ENCODE results near the gene SLC8A2. TPM values are rescaled to one million over a fixed set of nuclear protein-coding genes. Genes with fewer than 3 reads are reported as not detected.

Gene SLC8A2
- total and polyA plus RNA-seq, 2 of the 8 experiments (the other 6 are each of a cell fraction or from before 2014, with no cell fraction given), result 7.3 to 12.4 TPM

DNA sequence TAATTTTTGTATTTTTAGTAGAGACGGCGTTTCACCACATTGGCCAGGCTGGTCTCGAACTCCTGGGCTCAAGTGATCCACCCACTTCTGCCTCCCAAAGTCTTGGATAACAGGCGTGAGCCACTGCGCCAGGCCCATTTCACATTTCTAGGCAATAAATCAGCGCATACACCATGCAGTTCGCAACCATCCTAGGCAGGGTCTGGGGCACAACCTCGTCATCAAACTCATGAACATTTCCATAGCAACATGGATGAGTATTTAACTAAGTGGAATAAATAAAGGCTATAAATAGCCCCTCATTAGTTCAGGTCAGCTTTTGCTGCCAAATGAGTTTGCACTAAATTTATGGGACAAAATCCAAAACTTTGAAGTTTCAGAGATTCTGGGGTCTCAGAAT is 60.6 kb downstream of the SLC8A2 start:
- Histone ChIP-seq H4K20me1 (replicated peaks in 1 of 2; ENCODE audit: control insufficient read depth in 1 of 2, insufficient read depth in 2 of 2, low read length in 2 of 2) (peaks cover 0 to 2% of the 10 kb centered on the region in 2 experiments), H2BK120ac (replicated peaks; ENCODE audit: low read depth, low read length) (no peak overlapping the region), H2BK20ac (ENCODE audit: low read length) (no peak overlapping the region), H3K9ac (replicated peaks in 1 of 4; ENCODE audit: extremely low read depth in 1 of 4, low read depth in 3 of 4, low read length in 3 of 4) (no peak overlapping the region), H3K79me2 (ENCODE audit: control insufficient read depth in 1 of 2, insufficient read depth in 2 of 2, low read length in 2 of 2) (no peaks in the 10 kb centered on the region), H3K4me3 (ENCODE audit: extremely low read depth in 1 of 4, insufficient read depth in 2 of 4, low read depth in 3 of 4, low read length in 4 of 4) (no peak overlapping the region), H3K18ac (ENCODE audit: extremely low read depth, low read length) (no peak overlapping the region), H2BK15ac (ENCODE audit: low read length) (no peak overlapping the region), H3K36me3 (ENCODE audit: control insufficient read depth in 2 of 4, insufficient read depth in 4 of 4, low read length in 3 of 4) (peaks cover 0 to 3% (median 0%) of the 10 kb centered on the region in 4 experiments; a peak in 1 of 8 replicates), H3K56ac (replicated peaks; ENCODE audit: insufficient read length, low read depth, low read length) (no peak overlapping the region), H2AK5ac (ENCODE audit: low read depth, low read length) (no peak overlapping the region), H3K4me2 (ENCODE audit: insufficient read depth in 1 of 2, low read depth in 2 of 2, low read length in 2 of 2) (no peak overlapping the region), H3K4me1 (replicated peaks in 1 of 4; ENCODE audit: control insufficient read depth in 3 of 4, insufficient read depth in 4 of 4, low read length in 3 of 4) (peaks cover 0 to 5% (median 4%) of the 10 kb centered on the region in 4 experiments; a peak in 3 of 7 replicates), H4K8ac (ENCODE audit: extremely low read depth, insufficient read depth, low read length) (no peak overlapping the region), H3K27me3 (replicated peaks in 1 of 4; ENCODE audit: control insufficient read depth in 3 of 4, extremely low read depth in 1 of 4, insufficient read depth in 3 of 4, low read length in 3 of 4) (peaks cover 0 to 5% (median 3%) of the 10 kb centered on the region in 4 experiments; a peak in 6 of 7 replicates), H3K27ac (ENCODE audit: low read depth, low read length) (no peak overlapping the region), H2BK5ac (ENCODE audit: low read depth, low read length) (no peak overlapping the region), H3K79me1 (ENCODE audit: low read depth, low read length) (no peaks in the 10 kb centered on the region; the same call in 1 of the 2 replicates), H3K23me2 (ENCODE audit: low read depth, low read length) (peaks cover 6% of the 10 kb centered on the region), H3K9me3 (ENCODE audit: insufficient read depth in 2 of 2, low read depth in 1 of 2, low read length in 1 of 2) (no peaks in the 10 kb centered on the region), H4K5ac (ENCODE audit: insufficient read length, low read depth, low read length) (no peak overlapping the region), H2AFZ (ENCODE audit: low read length) (no peak overlapping the region), H3K4ac (replicated peaks; ENCODE audit: insufficient read length, low read depth, low read length) (no peak overlapping the region), H4K91ac (replicated peaks; ENCODE audit: insufficient read length, low read length) (no peak overlapping the region), H3K14ac (ENCODE audit: insufficient read length) (no peak overlapping the region), H3K23ac (ENCODE audit: insufficient read length) (no peak overlapping the region), H2BK12ac (ENCODE audit: low read depth, low read length) (no peak overlapping the region)
- no peak for DNase-seq (ENCODE audit: low read depth in 1 of 2, low spot score in 2 of 2)
- FAIRE-seq, result no peak
- ChIA-PET POLR2A (ENCODE audit: partially characterized antibody) (interaction anchor here (1.0 kb wide), 1 partner anchor 62 kb away, joined by 3 read pairs; the partner anchor contains the start of gene DHX34), CTCF (ENCODE audit: partially characterized antibody) (interaction anchor here (0.7 to 1.8 kb wide), 4 partner anchors 20 to 124 kb away, joined by 3 to 11 read pairs (median 4); no protein-coding TSS in a partner anchor)
- TF ChIP-seq MAFK (IDR thresholded peaks at IDR 0.05; ENCODE audit: low read depth, low read length) (no peak), HDAC6 (IDR thresholded peaks at IDR 0.05; ENCODE audit: low read depth, low read length) (no peak), ASH2L (IDR thresholded peaks at IDR 0.05; ENCODE audit: low read length) (no peak), PHF8 (conservative IDR thresholded peaks at IDR 0.05; ENCODE audit: low read depth, low read length) (no peak), CBX8 (IDR thresholded peaks at IDR 0.05; ENCODE audit: borderline replicate concordance, low read depth, low read length) (no peak), SIN3A (conservative IDR thresholded peaks at IDR 0.05 in 1 of 2, IDR thresholded peaks at IDR 0.05 in 1 of 2; ENCODE audit: low read depth in 1 of 2, low read length in 2 of 2) (no peak), CTBP2 (IDR thresholded peaks at IDR 0.05; ENCODE audit: borderline replicate concordance, insufficient read depth, insufficient read length, low read length) (no peak), BRCA1 (IDR thresholded peaks at IDR 0.05; ENCODE audit: low read depth, low read length) (no peak), SIRT6 (IDR thresholded peaks at IDR 0.05; ENCODE audit: low read length) (no peak), SRF (IDR thresholded peaks at IDR 0.05; ENCODE audit: low read depth, low read length) (no peak), SIX5 (IDR thresholded peaks at IDR 0.05; ENCODE audit: low read depth, low read length) (no peak), POLR2A (IDR thresholded peaks at IDR 0.05; ENCODE audit: control extremely low read depth in 1 of 2, low read depth in 2 of 2, low read length in 2 of 2) (no peak)
- TF ChIP-seq, protein P1, sequence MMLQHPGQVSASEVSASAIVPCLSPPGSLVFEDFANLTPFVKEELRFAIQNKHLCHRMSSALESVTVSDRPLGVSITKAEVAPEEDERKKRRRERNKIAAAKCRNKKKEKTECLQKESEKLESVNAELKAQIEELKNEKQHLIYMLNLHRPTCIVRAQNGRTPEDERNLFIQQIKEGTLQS (IDR thresholded peaks at IDR 0.05; ENCODE audit: insufficient read depth, low read depth, low read length), result no peak
- TF ChIP-seq, protein P2, sequence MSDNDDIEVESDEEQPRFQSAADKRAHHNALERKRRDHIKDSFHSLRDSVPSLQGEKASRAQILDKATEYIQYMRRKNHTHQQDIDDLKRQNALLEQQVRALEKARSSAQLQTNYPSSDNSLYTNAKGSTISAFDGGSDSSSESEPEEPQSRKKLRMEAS (IDR thresholded peaks at IDR 0.05), result no peak
- 92% methylated on average over 8 of the region's 8 CpGs; no CpG with 5 or more reads in 1 of the 2 experiments for WGBS, 2 experiments (ENCODE audit: extremely low coverage in 1 of 2, insufficient coverage in 1 of 2, insufficient read length in 1 of 2, insufficient replicate concordance in 2 of 2, low coverage in 1 of 2, low lambda C conversion rate in 2 of 2, missing lambda C conversion rate in 1 of 2)
